HG03196 (cell line): ENCODE data around the gene RBP4.

Experiments
- ATAC-seq: cut with Tn5 transposase; IDR thresholded peaks from one replicate; pipeline ENCODE4 v1.9.1; 2021; ENCODE audit not compliant: unreplicated experiment

The RBP4 gene

GRCh38 chr10:93601146-93601773 is at the start of gene RBP4:
TSS of gene RBP4 (minus strand) at chr10:93601235. CDS start at chr10:93601028, 207 bp downstream.
- no peak for ATAC-seq

- ATAC-seq, result no peak
Measured at GRCh38 chr10:93639791-93640190, 38.8 kb upstream of the RBP4 start.

- ATAC-seq, result no peak
Measured at GRCh38 chr10:93630625-93631557, 29.9 kb upstream of the RBP4 start.

- ATAC-seq, result no peak
Measured at GRCh38 chr10:93629647-93630305, 28.7 kb upstream of the RBP4 start.

- ATAC-seq, result no peak
Measured at GRCh38 chr10:93628858-93629257, 27.8 kb upstream of the RBP4 start.

GRCh38 chr10:93622942-93623341 is 21.9 kb upstream of the RBP4 start:
- ATAC-seq, result no peak

- ATAC-seq, result no peak
Measured at GRCh38 chr10:93620925-93621324, 19.9 kb upstream of the RBP4 start.

GRCh38 chr10:93615576-93616235 is 14.7 kb upstream of the RBP4 start:
- no peak for ATAC-seq

GRCh38 chr10:93614101-93614825 is 13.2 kb upstream of the RBP4 start:
- ATAC-seq, result no peak

- no peak for ATAC-seq
Measured at GRCh38 chr10:93613126-93613525, 12.1 kb upstream of the RBP4 start.

GRCh38 chr10:93612311-93612710 is 11.3 kb upstream of the RBP4 start, which contains the start of gene PDE6C:
TSS of gene PDE6C (plus strand) at chr10:93612537. CDS start at chr10:93612726, 189 bp downstream.
- no peak for ATAC-seq

- ATAC-seq, result no peak
Measured at GRCh38 chr10:93608421-93608820, 7.4 kb upstream of the RBP4 start.

GRCh38 chr10:93604146-93604545 is 3.1 kb upstream of the RBP4 start:
- no peak for ATAC-seq

GRCh38 chr10:93603023-93603422 is 2.0 kb upstream of the RBP4 start:
- ATAC-seq, result no peak

- no peak for ATAC-seq
Measured at GRCh38 chr10:93601774-93602162, 733 bp upstream of the RBP4 start.

- ATAC-seq, result no peak
Measured at GRCh38 chr10:93600446-93601145, 439 bp downstream of the RBP4 start.

- ATAC-seq, result no peak
Measured at GRCh38 chr10:93599778-93600177, 1.3 kb downstream of the RBP4 start.

GRCh38 chr10:93599335-93599734 is 1.7 kb downstream of the RBP4 start:
- ATAC-seq, result no peak

- ATAC-seq, result no peak
Measured at GRCh38 chr10:93598157-93598556, 2.9 kb downstream of the RBP4 start.

- no peak for ATAC-seq
Measured at GRCh38 chr10:93597075-93597599, 3.9 kb downstream of the RBP4 start.
